Measurements from ENCODE around the gene STEAP4. TPM values are rescaled to one million over a fixed set of nuclear protein-coding genes. Genes with fewer than 3 reads are reported as not detected.
"Not testable (repeated sequence)": the region's sequence is repeated elsewhere in the genome, so short reads cannot be mapped to it uniquely, and the experiment has no call there.

STEAP4 gene
- total RNA-seq, 1 donor from 2014 or later, result 0.09 TPM

GRCh38 chr7:88268051-88268450 is 38.6 kb downstream of the STEAP4 start:
- POLR2A ChIA-PET, result no interaction called here
- no peaks in the 10 kb centered on the region for H3K4me1 Mint-ChIP-seq
- intact Hi-C loops (cut with micrococcal nuclease), result no loop called here
- ATAC-seq (ENCODE audit: low read depth), result no peak
- no peaks in the 10 kb centered on the region for H3K36me3 Mint-ChIP-seq (ENCODE audit: low read depth)
- H3K4me3 Mint-ChIP-seq, result no peak overlapping the region
- CTCF ChIA-PET, result no interaction called here
- no peak for DNase-seq
- no peak for TF ChIP-seq CTCF (IDR thresholded peaks at IDR 0.05)
- H3K27ac Mint-ChIP-seq, result no peak overlapping the region
- no peaks in the 10 kb centered on the region for H3K27me3 Mint-ChIP-seq
- no peaks in the 10 kb centered on the region for H3K9me3 Mint-ChIP-seq

- TF ChIP-seq CTCF (IDR thresholded peaks at IDR 0.05), result no peak
- H3K4me3 Mint-ChIP-seq, result no peak overlapping the region
- H3K27me3 Mint-ChIP-seq, result no peaks in the 10 kb centered on the region
- CTCF ChIA-PET, result no interaction called here
- H3K36me3 Mint-ChIP-seq (ENCODE audit: low read depth), result no peaks in the 10 kb centered on the region
- no peak overlapping the region for H3K27ac Mint-ChIP-seq
- H3K9me3 Mint-ChIP-seq, result no peaks in the 10 kb centered on the region
- intact Hi-C loops (cut with micrococcal nuclease), result no loop called here
- DNase-seq, result no peak
- no peak for ATAC-seq (ENCODE audit: low read depth)
- POLR2A ChIA-PET, result no interaction called here
- no peaks in the 10 kb centered on the region for H3K4me1 Mint-ChIP-seq
These were observed 39.3 kb downstream of the STEAP4 start for GRCh38 chr7:88267421-88267820.

GRCh38 chr7:88264987-88265386 is 41.7 kb downstream of the STEAP4 start:
- CTCF ChIA-PET; H3K4me1 Mint-ChIP-seq; ATAC-seq (ENCODE audit: low read depth); DNase-seq; H3K27ac Mint-ChIP-seq; intact Hi-C loops (cut with micrococcal nuclease); H3K9me3 Mint-ChIP-seq; H3K4me3 Mint-ChIP-seq; POLR2A ChIA-PET; H3K36me3 Mint-ChIP-seq (ENCODE audit: low read depth); H3K27me3 Mint-ChIP-seq: not testable (repeated sequence)

- Mint-ChIP-seq H3K4me3 (no peak overlapping the region), H3K27ac (no peak overlapping the region), H3K4me1 (no peaks in the 10 kb centered on the region), H3K9me3 (no peaks in the 10 kb centered on the region), H3K27me3 (peaks cover 9% of the 10 kb centered on the region), H3K36me3 (ENCODE audit: low read depth) (no peaks in the 10 kb centered on the region)
- ChIA-PET POLR2A (no interaction called here), CTCF (no interaction called here)
- DNase-seq, result no peak
- ATAC-seq (ENCODE audit: low read depth), result no peak
- no peak for TF ChIP-seq CTCF (IDR thresholded peaks at IDR 0.05)
- intact Hi-C loops (cut with micrococcal nuclease), result no loop called here
These were observed 44.1 kb downstream of the STEAP4 start for GRCh38 chr7:88262562-88262961.

- H3K4me1 Mint-ChIP-seq, result no peaks in the 10 kb centered on the region
- TF ChIP-seq CTCF (IDR thresholded peaks at IDR 0.05), result no peak
- H3K27me3 Mint-ChIP-seq, result peaks cover 9% of the 10 kb centered on the region
- intact Hi-C loops (cut with micrococcal nuclease), result no loop called here
- H3K27ac Mint-ChIP-seq, result no peak overlapping the region
- CTCF ChIA-PET, result no interaction called here
- no peaks in the 10 kb centered on the region for H3K9me3 Mint-ChIP-seq
- DNase-seq (no peak), ATAC-seq (ENCODE audit: low read depth) (no peak)
- no peak overlapping the region for H3K4me3 Mint-ChIP-seq
- POLR2A ChIA-PET, result no interaction called here
- no peaks in the 10 kb centered on the region for H3K36me3 Mint-ChIP-seq (ENCODE audit: low read depth)
These were observed 46.0 kb downstream of the STEAP4 start for GRCh38 chr7:88260719-88261118.

GRCh38 chr7:88259656-88260380 is 46.9 kb downstream of the STEAP4 start:
- Mint-ChIP-seq H3K4me3 (no peak overlapping the region), H3K9me3 (peaks cover under 1% of the 10 kb centered on the region), H3K27me3 (peaks cover 9% of the 10 kb centered on the region), H3K36me3 (ENCODE audit: low read depth) (no peaks in the 10 kb centered on the region), H3K27ac (no peak overlapping the region), H3K4me1 (no peaks in the 10 kb centered on the region)
- ATAC-seq (ENCODE audit: low read depth) (no peak), DNase-seq (no peak)
- POLR2A ChIA-PET, result no interaction called here
- intact Hi-C loops (cut with micrococcal nuclease), result no loop called here
- no peak for TF ChIP-seq CTCF (IDR thresholded peaks at IDR 0.05)
- CTCF ChIA-PET, result no interaction called here

- ATAC-seq (ENCODE audit: low read depth); H3K4me3 Mint-ChIP-seq; H3K27me3 Mint-ChIP-seq; H3K27ac Mint-ChIP-seq; H3K36me3 Mint-ChIP-seq (ENCODE audit: low read depth); CTCF ChIA-PET; POLR2A ChIA-PET; DNase-seq; H3K4me1 Mint-ChIP-seq; intact Hi-C loops (cut with micrococcal nuclease): not testable (repeated sequence)
- H3K9me3 Mint-ChIP-seq, result peaks cover 12% of the 10 kb centered on the region
These were observed 48.4 kb downstream of the STEAP4 start for GRCh38 chr7:88258296-88258695.

Data from activated B cell treated with CpG ODN at 0.5 μM for 24 hours (primary cell).